ENCODE measurements around the gene ANKRD29. TPM values are rescaled to one million over a fixed set of nuclear protein-coding genes. Genes with fewer than 3 reads are reported as not detected.
A peak's percentile ranks its signal among the peaks of the same experiment; 100 is the strongest.

Gene ANKRD29
- total RNA-seq, 1 donor from 2014 or later, result 0.65 TPM

DNA sequence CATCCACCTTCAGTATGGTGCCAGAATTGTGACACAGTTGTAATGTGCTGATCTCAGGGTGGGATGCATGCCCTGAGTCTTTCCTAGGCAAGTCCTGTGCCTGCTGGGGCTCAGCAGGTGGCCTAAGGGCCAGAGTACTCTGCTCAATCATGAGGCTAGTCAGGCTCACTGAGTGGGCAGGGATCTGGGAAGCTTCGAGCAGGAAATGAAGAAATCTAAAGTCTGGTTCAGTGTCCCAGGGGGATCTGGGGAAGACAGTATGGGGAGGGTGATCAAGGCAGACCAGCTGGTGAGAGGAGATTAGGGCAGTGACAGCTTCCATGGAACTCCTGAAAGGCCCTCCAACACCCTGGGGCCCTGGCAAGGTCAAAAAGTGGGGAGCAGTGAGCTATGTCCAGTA, 8.9 kb upstream of the ANKRD29 start:
- H3K27ac ChIP-seq, result no peak overlapping the region
- H3K9me3 Mint-ChIP-seq, result no peaks in the 10 kb centered on the region
- TF ChIP-seq EZH2phosphoT487 (IDR thresholded peaks at IDR 0.05) (no peak), EZH2 (IDR thresholded peaks at IDR 0.05) (no peak)
- TF ChIP-seq, protein P1, sequence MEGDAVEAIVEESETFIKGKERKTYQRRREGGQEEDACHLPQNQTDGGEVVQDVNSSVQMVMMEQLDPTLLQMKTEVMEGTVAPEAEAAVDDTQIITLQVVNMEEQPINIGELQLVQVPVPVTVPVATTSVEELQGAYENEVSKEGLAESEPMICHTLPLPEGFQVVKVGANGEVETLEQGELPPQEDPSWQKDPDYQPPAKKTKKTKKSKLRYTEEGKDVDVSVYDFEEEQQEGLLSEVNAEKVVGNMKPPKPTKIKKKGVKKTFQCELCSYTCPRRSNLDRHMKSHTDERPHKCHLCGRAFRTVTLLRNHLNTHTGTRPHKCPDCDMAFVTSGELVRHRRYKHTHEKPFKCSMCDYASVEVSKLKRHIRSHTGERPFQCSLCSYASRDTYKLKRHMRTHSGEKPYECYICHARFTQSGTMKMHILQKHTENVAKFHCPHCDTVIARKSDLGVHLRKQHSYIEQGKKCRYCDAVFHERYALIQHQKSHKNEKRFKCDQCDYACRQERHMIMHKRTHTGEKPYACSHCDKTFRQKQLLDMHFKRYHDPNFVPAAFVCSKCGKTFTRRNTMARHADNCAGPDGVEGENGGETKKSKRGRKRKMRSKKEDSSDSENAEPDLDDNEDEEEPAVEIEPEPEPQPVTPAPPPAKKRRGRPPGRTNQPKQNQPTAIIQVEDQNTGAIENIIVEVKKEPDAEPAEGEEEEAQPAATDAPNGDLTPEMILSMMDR (IDR thresholded peaks at IDR 0.05), result no peak
- H3K4me1 Mint-ChIP-seq, result no peaks in the 10 kb centered on the region
- no peaks in the 10 kb centered on the region for H3K4me1 ChIP-seq
- no peaks in the 10 kb centered on the region for H3K36me3 ChIP-seq
- H3K4me3 ChIP-seq, result no peak overlapping the region
- H3K27me3 ChIP-seq, result no peaks in the 10 kb centered on the region
- no peaks in the 10 kb centered on the region for H3F3A ChIP-seq (ENCODE audit: low read depth)
- H3K9me3 ChIP-seq (ENCODE audit: low read depth), result no peaks in the 10 kb centered on the region
- H2AFZ ChIP-seq (replicated peaks), result no peak overlapping the region
- no peak overlapping the region for H3K4me2 ChIP-seq
- no peak overlapping the region for H3K4me3 Mint-ChIP-seq
- DNase-seq (ENCODE audit: low spot score), result no peak
- H3K27ac Mint-ChIP-seq, result peak overlapping the region; percentile 75
- no peak overlapping the region for H3K9ac ChIP-seq
- no peaks in the 10 kb centered on the region for H3K36me3 Mint-ChIP-seq
- no peaks in the 10 kb centered on the region for H3K79me2 ChIP-seq (ENCODE audit: low read depth)
- H3K27me3 Mint-ChIP-seq (ENCODE audit: insufficient read depth, low read depth), result no peaks in the 10 kb centered on the region
- no peaks in the 10 kb centered on the region for H4K20me1 ChIP-seq (ENCODE audit: low read depth)

DNA sequence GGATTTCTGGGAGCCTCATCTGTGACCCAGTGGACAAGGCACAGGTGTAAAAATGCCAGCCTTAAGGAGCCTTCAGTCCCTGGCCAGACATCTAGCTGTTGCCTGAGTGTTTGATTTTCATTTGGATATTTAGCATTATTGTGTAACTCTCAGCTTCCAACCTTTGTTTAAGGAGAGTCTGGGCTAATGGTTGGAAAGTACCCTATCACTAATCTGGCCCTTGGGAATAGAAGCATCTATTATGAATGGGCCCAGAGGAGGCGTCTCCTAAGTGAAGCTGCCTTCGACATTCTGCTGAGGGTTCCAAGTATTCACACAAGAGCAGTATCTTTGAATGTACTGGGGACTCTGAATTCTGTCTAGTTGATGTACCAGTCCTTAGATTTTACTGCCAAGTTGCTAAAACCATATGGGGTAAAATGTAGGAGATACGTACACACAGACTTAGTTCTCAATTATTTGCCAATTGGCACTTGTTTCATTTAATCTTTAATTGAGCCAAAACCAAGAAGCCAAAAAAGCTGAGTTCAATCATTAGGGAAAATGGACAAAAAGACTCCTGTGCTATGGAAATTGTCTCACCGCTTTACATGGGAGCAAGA, 7.2 kb upstream of the ANKRD29 start:
- no peaks in the 10 kb centered on the region for H4K20me1 ChIP-seq (ENCODE audit: low read depth)
- H3K4me3 Mint-ChIP-seq, result no peak overlapping the region
- TF ChIP-seq, protein P1 (IDR thresholded peaks at IDR 0.05), result no peak
- TF ChIP-seq EZH2phosphoT487 (IDR thresholded peaks at IDR 0.05), result no peak
- TF ChIP-seq EZH2 (IDR thresholded peaks at IDR 0.05), result no peak
- H3K27me3 Mint-ChIP-seq (ENCODE audit: insufficient read depth, low read depth), result no peaks in the 10 kb centered on the region
- no peaks in the 10 kb centered on the region for H3K36me3 ChIP-seq
- no peaks in the 10 kb centered on the region for H3K9me3 Mint-ChIP-seq
- no peak overlapping the region for H3K27ac Mint-ChIP-seq
- no peak overlapping the region for H3K4me3 ChIP-seq
- no peak overlapping the region for H2AFZ ChIP-seq (replicated peaks)
- no peak overlapping the region for H3K4me2 ChIP-seq
- no peak for DNase-seq (ENCODE audit: low spot score)
- no peaks in the 10 kb centered on the region for H3K36me3 Mint-ChIP-seq
- no peaks in the 10 kb centered on the region for H3K4me1 ChIP-seq
- no peaks in the 10 kb centered on the region for H3K27me3 ChIP-seq
- no peaks in the 10 kb centered on the region for H3F3A ChIP-seq (ENCODE audit: low read depth)
- no peak overlapping the region for H3K9ac ChIP-seq
- no peaks in the 10 kb centered on the region for H3K79me2 ChIP-seq (ENCODE audit: low read depth)
- H3K9me3 ChIP-seq (ENCODE audit: low read depth), result no peaks in the 10 kb centered on the region
- no peak overlapping the region for H3K27ac ChIP-seq
- no peaks in the 10 kb centered on the region for H3K4me1 Mint-ChIP-seq

DNA sequence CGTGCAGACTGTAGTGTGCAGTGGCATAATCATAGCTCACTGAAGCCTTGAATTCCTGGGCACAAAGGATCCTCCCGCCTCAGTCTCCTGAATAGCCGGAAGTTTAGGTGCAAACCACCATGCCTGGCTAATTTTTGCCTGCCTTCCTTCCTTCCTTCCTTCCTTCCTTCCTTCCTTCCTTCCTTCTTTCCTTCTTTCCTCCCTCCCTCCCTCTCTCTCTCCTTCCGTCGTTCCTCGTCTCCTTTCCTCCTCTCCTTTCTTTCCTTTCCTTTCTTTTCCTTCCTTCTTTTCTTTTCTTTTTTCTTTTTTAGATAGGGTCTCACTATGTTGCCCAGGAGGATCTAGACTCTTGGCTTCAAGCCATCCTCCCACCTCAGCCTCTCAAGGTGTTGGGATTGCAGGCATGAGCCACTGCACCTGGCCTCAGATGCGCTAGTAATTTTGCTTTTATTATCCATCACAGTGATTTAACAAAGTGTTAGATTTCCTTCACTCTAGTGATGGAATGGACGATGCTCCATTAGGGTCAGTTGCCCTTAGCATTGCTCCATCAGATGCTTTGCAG, 6.6 kb upstream of the ANKRD29 start:
- H2AFZ ChIP-seq (replicated peaks), result no peak overlapping the region
- H4K20me1 ChIP-seq (ENCODE audit: low read depth), result no peaks in the 10 kb centered on the region
- H3K9me3 ChIP-seq (ENCODE audit: low read depth), result no peaks in the 10 kb centered on the region
- Mint-ChIP-seq H3K4me1 (no peaks in the 10 kb centered on the region), H3K9me3 (no peaks in the 10 kb centered on the region), H3K4me3 (no peak overlapping the region), H3K36me3 (no peaks in the 10 kb centered on the region), H3K27ac (no peak overlapping the region), H3K27me3 (ENCODE audit: insufficient read depth, low read depth) (no peaks in the 10 kb centered on the region)
- peaks cover under 1% of the 10 kb centered on the region for H3K27me3 ChIP-seq
- H3K79me2 ChIP-seq (ENCODE audit: low read depth), result no peaks in the 10 kb centered on the region
- no peak overlapping the region for H3K4me3 ChIP-seq
- no peaks in the 10 kb centered on the region for H3F3A ChIP-seq (ENCODE audit: low read depth)
- H3K36me3 ChIP-seq, result no peaks in the 10 kb centered on the region
- H3K9ac ChIP-seq, result no peak overlapping the region
- H3K4me1 ChIP-seq, result no peaks in the 10 kb centered on the region
- DNase-seq (ENCODE audit: low spot score), result no peak
- no peak overlapping the region for H3K4me2 ChIP-seq
- H3K27ac ChIP-seq, result no peak overlapping the region
- no peak for TF ChIP-seq EZH2 (IDR thresholded peaks at IDR 0.05)
- TF ChIP-seq, protein P1 (IDR thresholded peaks at IDR 0.05), result no peak
- no peak for TF ChIP-seq EZH2phosphoT487 (IDR thresholded peaks at IDR 0.05)

Measured in neural progenitor cell (in vitro differentiated cells).